Skeletal muscle tissue (tissue), 4 donors: Measurements from ENCODE around the gene CCDC17. TPM values are rescaled to one million over a fixed set of nuclear protein-coding genes. Genes with fewer than 3 reads are reported as not detected.
"Not testable (repeated sequence)": the region's sequence is repeated elsewhere in the genome, so short reads cannot be mapped to it uniquely, and the experiment has no call there.

ENCODE experiments used
- H3K27ac ChIP-seq: one replicate; pipeline ENCODE4 v1.7.0; 2013; ENCODE audit warnings: mild to moderate bottlenecking, low read depth, low read length, inconsistent platforms
- H3K27me3 ChIP-seq, 3 donors: one replicate each; pipeline ENCODE4 v1.7.0; 2013; ENCODE audit warnings: low read length in 3 of 3; ENCODE audit not compliant: control insufficient read depth in 3 of 3, insufficient read depth in 3 of 3
- H3K36me3 ChIP-seq, 3 donors: one replicate each; pipeline ENCODE4 v1.7.0; 2013; ENCODE audit warnings: low read length in 3 of 3; ENCODE audit not compliant: control insufficient read depth in 3 of 3, insufficient read depth in 3 of 3
- H3K4me1 ChIP-seq, 3 donors: one replicate each; pipeline ENCODE4 v1.7.0; 2013; ENCODE audit warnings: low read length in 3 of 3, mild to moderate bottlenecking in 3 of 3; ENCODE audit not compliant: control insufficient read depth in 3 of 3, insufficient read depth in 3 of 3
- H3K4me3 ChIP-seq, 3 donors: one replicate each; pipeline ENCODE4 v1.7.0; 2013; ENCODE audit warnings: low read length in 3 of 3
- H3K9ac ChIP-seq, 3 donors: one replicate each; pipeline ENCODE4 v1.7.0; 2013; ENCODE audit warnings: low read length in 3 of 3, mild to moderate bottlenecking in 3 of 3, moderate library complexity in 2 of 3, low read depth in 1 of 3
- H3K9me3 ChIP-seq, 3 donors: one replicate each; pipeline ENCODE4 v1.7.0; 2013; ENCODE audit warnings: low read length in 3 of 3; ENCODE audit not compliant: control insufficient read depth in 3 of 3
- total RNA-seq: library from RNA; depleted of rRNA; stranded (reverse); fragments of >200 nt; gene quantifications from one replicate; pipeline ENCODE4 v1.2.3, GENCODE V29; 2014
- donor health status: Osteomylitis.

The CCDC17 gene
- total RNA-seq, 1 donor from 2014 or later: 0.52 TPM

DNA sequence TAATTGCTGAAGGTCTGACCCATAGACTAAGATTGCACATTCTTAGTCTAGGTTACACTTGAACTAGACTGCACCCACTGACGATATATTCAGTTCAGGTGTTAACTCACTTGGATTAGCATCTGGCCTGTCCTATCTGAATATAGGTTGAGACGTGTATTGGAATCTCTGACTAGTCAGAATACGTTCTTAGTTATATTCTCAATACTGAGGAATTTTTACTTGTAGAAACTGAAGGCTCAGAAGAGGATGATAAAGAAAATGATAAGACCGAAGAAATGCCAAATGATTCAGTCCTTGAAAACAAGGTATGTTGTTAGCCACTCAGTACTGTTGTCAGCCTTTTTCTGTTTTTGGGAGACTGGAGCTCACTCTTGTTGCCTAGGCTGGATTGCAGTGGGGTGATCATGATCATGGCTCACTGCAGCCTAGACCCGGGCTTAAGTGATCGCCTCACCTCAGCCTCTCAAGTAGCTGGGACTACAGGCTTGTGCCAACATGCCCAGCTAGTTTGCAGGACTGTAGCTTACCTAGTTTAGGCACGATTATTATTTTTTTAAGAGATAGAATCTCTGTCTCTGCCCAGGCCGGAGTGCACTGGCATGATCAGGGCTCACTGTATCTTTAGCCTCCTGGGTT is 10.8 kb downstream of the CCDC17 start:
- peaks cover 26 to 65% (median 44%) of the 10 kb centered on the region in 3 donors for H3K36me3 ChIP-seq
- no peak overlapping the region for H3K27ac ChIP-seq
- no peaks in the 10 kb centered on the region for H3K9me3 ChIP-seq
- no peak overlapping the region for H3K9ac ChIP-seq
- H3K4me3 ChIP-seq: no peak overlapping the region
- no peaks in the 10 kb centered on the region for H3K4me1 ChIP-seq
- H3K27me3 ChIP-seq: no peaks in the 10 kb centered on the region

- no peaks in the 10 kb centered on the region for H3K9me3 ChIP-seq
- no peak overlapping the region for H3K27ac ChIP-seq
- peaks cover 10 to 51% (median 28%) of the 10 kb centered on the region in 3 donors for H3K36me3 ChIP-seq
- no peaks in the 10 kb centered on the region for H3K27me3 ChIP-seq
- H3K4me3 ChIP-seq: no peak overlapping the region
- H3K4me1 ChIP-seq: no peaks in the 10 kb centered on the region
- H3K9ac ChIP-seq: no peak overlapping the region
These were observed 13.1 kb downstream of the CCDC17 start for GRCh38 chr1:45610589-45611226.

- Histone ChIP-seq H3K9ac (no peak overlapping the region), H3K4me3 (no peak overlapping the region), H3K4me1 (no peaks in the 10 kb centered on the region), H3K27ac (no peak overlapping the region), H3K9me3 (no peaks in the 10 kb centered on the region), H3K36me3 (peaks cover 3 to 33% (median 15%) of the 10 kb centered on the region in 3 donors), H3K27me3 (no peaks in the 10 kb centered on the region)
These were observed 15.4 kb downstream of the CCDC17 start for GRCh38 chr1:45608175-45609156.

- Histone ChIP-seq H3K4me3 (no peak overlapping the region), H3K9ac (no peak overlapping the region), H3K27me3 (no peaks in the 10 kb centered on the region), H3K27ac (no peak overlapping the region), H3K9me3 (no peaks in the 10 kb centered on the region), H3K4me1 (no peaks in the 10 kb centered on the region), H3K36me3 (peaks cover 0 to 24% (median 10%) of the 10 kb centered on the region in 3 donors)
These were observed 16.3 kb downstream of the CCDC17 start for GRCh38 chr1:45607404-45608074.

- Histone ChIP-seq H3K9ac (no peak overlapping the region), H3K27ac (no peak overlapping the region), H3K9me3 (no peaks in the 10 kb centered on the region), H3K36me3 (peaks cover 0 to 12% (median 5%) of the 10 kb centered on the region in 3 donors), H3K4me3 (no peak overlapping the region), H3K4me1 (no peaks in the 10 kb centered on the region), H3K27me3 (no peaks in the 10 kb centered on the region)
These were observed 19.6 kb downstream of the CCDC17 start for GRCh38 chr1:45604239-45604638.

- H3K27ac ChIP-seq, H3K4me3 ChIP-seq, H3K27me3 ChIP-seq, H3K9ac ChIP-seq, H3K9me3 ChIP-seq, H3K4me1 ChIP-seq: not testable (repeated sequence)
- H3K36me3 ChIP-seq: peaks cover 2 to 15% (median 3%) of the 10 kb centered on the region in 3 donors
These were observed 27.1 kb downstream of the CCDC17 start for GRCh38 chr1:45596765-45597164.

- H3K27ac ChIP-seq: no peak overlapping the region
- no peaks in the 10 kb centered on the region for H3K27me3 ChIP-seq
- H3K36me3 ChIP-seq: peaks cover 2 to 17% (median 3%) of the 10 kb centered on the region in 3 donors
- H3K9me3 ChIP-seq: no peaks in the 10 kb centered on the region
- no peak overlapping the region for H3K9ac ChIP-seq
- no peaks in the 10 kb centered on the region for H3K4me1 ChIP-seq
- no peak overlapping the region for H3K4me3 ChIP-seq
These were observed 29.4 kb downstream of the CCDC17 start for GRCh38 chr1:45594412-45594811.

DNA sequence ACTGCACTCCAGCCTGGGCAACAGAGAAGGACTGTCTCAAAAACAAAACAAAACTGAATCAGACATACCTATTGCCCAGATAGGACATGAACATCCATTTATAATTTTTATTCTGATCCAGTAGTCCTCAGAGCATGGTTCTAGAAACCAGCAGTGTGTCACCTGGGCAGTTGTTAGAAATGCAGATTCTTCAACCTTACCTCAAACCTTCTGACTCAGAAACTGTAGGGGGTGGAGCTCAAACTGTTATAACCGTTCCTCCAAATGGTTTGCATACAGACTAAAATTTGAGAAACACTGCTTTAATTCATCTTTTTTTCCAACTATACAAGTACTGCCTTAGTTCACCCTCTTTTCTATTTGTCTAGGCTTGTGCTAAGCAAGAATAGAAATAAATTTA is 34.0 kb downstream of the CCDC17 start:
- no peaks in the 10 kb centered on the region for H3K9me3 ChIP-seq
- peaks cover 14 to 15% (median 14%) of the 10 kb centered on the region in 3 donors for H3K4me1 ChIP-seq
- H3K4me3 ChIP-seq: no peak overlapping the region
- H3K27ac ChIP-seq: no peak overlapping the region
- H3K9ac ChIP-seq: no peak overlapping the region
- H3K36me3 ChIP-seq: peaks cover 0 to 11% (median 0%) of the 10 kb centered on the region in 3 donors
- no peaks in the 10 kb centered on the region for H3K27me3 ChIP-seq

DNA sequence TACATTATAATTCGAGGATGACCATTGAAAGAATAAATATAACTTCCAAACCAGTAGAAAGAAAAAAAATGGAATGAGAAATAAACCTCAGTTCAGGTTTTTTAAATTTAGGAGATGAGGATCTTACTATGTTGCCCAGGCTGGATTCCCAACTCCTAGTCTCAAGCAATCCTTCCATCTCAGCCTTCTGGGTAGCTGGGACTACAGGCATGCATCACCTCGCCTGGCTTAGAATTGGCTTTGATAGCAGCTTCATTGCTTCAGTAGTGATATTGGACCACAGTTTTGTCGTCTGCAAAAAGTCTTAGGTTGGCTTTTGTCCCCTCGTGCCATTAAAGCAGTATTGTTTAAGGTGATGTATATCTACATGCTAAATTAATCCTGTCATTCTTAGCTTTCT is 37.1 kb downstream of the CCDC17 start:
- Histone ChIP-seq H3K9me3 (no peaks in the 10 kb centered on the region), H3K27ac (no peak overlapping the region), H3K36me3 (peaks cover 0 to 2% (median 0%) of the 10 kb centered on the region in 3 donors), H3K27me3 (no peaks in the 10 kb centered on the region), H3K4me3 (no peak overlapping the region), H3K4me1 (peaks cover 16 to 27% (median 16%) of the 10 kb centered on the region in 3 donors), H3K9ac (no peak overlapping the region)
